ENCODE measurements around the gene ENOX1.

The ENOX1 gene

DNA sequence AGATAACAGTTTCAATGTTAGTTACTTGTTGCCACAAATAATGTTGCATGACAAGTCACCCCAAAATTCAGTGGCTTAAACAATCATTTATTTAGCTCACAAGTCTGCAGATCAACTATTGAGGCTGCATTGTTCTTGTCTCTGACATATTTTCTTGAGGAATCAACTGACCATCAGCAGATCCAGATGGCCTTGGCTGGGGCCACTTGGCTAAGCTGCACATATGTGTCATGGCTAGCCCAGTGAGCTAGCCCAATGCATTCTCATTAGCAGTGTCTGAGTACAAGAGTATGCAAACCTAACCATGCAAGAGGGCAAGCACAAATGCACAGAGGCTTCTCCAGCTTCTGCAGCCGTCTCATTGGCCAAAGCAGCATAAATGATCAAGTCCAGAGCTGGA, 583.0 kb downstream of the ENOX1 start:
- H3K4me3 ChIP-seq (ENCODE audit: low read depth, low read length): no peak overlapping the region
- no peak overlapping the region for H3K27ac ChIP-seq (ENCODE audit: extremely low read depth, low read depth, low read length)
- CTCF ChIA-PET: no interaction called here
- TF ChIP-seq SETDB1 (IDR thresholded peaks at IDR 0.05; ENCODE audit: insufficient read length, low read length) (no peak), ZNF404 (tag by site-specific recombination; IDR thresholded peaks at IDR 0.05) (no peak), HOXC10 (CRISPR knock-in tag; IDR thresholded peaks at IDR 0.05) (no peak), ZNF76 (tag by site-specific recombination; IDR thresholded peaks at IDR 0.05; ENCODE audit: borderline replicate concordance, low read depth) (no peak), ZNF473 (tag by site-specific recombination; IDR thresholded peaks at IDR 0.05) (no peak), ZNF341 (tag by site-specific recombination; IDR thresholded peaks at IDR 0.05; ENCODE audit: low read depth) (no peak), ZNF335 (tag by site-specific recombination; conservative IDR thresholded peaks at IDR 0.05) (no peak), ZNF561 (tag by site-specific recombination; IDR thresholded peaks at IDR 0.05; ENCODE audit: borderline replicate concordance) (no peak), ZNF10 (tag by site-specific recombination; IDR thresholded peaks at IDR 0.05) (no peak), ZNF510 (tag by site-specific recombination; IDR thresholded peaks at IDR 0.05; ENCODE audit: insufficient replicate concordance) (no peak), ZNF416 (tag by site-specific recombination; IDR thresholded peaks at IDR 0.05) (no peak), ZNF558 (tag by site-specific recombination; IDR thresholded peaks at IDR 0.05) (no peak)
- TF ChIP-seq, protein P1, sequence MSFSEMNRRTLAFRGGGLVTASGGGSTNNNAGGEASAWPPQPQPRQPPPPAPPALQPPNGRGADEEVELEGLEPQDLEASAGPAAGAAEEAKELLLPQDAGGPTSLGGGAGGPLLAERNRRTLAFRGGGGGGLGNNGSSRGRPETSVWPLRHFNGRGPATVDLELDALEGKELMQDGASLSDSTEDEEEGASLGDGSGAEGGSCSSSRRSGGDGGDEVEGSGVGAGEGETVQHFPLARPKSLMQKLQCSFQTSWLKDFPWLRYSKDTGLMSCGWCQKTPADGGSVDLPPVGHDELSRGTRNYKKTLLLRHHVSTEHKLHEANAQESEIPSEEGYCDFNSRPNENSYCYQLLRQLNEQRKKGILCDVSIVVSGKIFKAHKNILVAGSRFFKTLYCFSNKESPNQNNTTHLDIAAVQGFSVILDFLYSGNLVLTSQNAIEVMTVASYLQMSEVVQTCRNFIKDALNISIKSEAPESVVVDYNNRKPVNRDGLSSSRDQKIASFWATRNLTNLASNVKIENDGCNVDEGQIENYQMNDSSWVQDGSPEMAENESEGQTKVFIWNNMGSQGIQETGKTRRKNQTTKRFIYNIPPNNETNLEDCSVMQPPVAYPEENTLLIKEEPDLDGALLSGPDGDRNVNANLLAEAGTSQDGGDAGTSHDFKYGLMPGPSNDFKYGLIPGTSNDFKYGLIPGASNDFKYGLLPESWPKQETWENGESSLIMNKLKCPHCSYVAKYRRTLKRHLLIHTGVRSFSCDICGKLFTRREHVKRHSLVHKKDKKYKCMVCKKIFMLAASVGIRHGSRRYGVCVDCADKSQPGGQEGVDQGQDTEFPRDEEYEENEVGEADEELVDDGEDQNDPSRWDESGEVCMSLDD (tag by site-specific recombination; IDR thresholded peaks at IDR 0.05): no peak
- H3K4me1 ChIP-seq (ENCODE audit: control insufficient read depth, insufficient read depth, low read length): no peaks in the 10 kb centered on the region
- H3K36me3 ChIP-seq (ENCODE audit: control insufficient read depth in 2 of 2, insufficient read depth in 1 of 2, low read length in 2 of 2): no peaks in the 10 kb centered on the region
- POLR2A ChIA-PET: no interaction called here
- H3K9me3 ChIP-seq (ENCODE audit: control insufficient read depth, insufficient read depth, low read depth, low read length): no peaks in the 10 kb centered on the region

DNA sequence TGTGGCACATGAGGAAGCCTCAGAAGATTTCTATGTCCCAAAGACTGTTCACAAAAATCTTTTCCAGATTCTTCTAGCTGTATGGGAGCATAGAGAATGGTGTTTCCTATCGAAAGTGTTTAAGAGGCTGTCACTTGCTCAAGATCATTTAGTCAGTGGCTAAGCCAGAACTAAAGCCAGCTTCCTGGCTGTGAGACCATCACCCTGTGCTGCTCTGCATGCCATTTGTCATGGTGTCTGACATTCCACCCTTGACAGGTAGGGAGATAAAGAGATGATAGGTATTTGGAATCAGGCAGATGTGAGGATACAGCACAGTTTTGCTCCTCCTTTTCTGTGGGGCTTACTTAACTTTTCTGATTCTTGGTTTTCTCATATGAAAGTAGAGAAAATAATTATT, 586.0 kb downstream of the ENOX1 start:
- Histone ChIP-seq H3K4me1 (ENCODE audit: control insufficient read depth, insufficient read depth, low read length) (no peaks in the 10 kb centered on the region), H3K4me3 (ENCODE audit: low read depth, low read length) (no peak overlapping the region), H3K27ac (ENCODE audit: extremely low read depth, low read depth, low read length) (no peak overlapping the region), H3K9me3 (ENCODE audit: control insufficient read depth, insufficient read depth, low read depth, low read length) (no peaks in the 10 kb centered on the region), H3K36me3 (ENCODE audit: control insufficient read depth in 2 of 2, insufficient read depth in 1 of 2, low read length in 2 of 2) (no peaks in the 10 kb centered on the region)
- CTCF ChIA-PET: no interaction called here
- POLR2A ChIA-PET: no interaction called here
- TF ChIP-seq ZNF837 (tag by site-specific recombination; IDR thresholded peaks at IDR 0.05) (no peak), KLF17 (tag by site-specific recombination; IDR thresholded peaks at IDR 0.05) (no peak), ZNF670 (tag by site-specific recombination; IDR thresholded peaks at IDR 0.05; ENCODE audit: low read depth) (no peak), ZNF560 (tag by site-specific recombination; IDR thresholded peaks at IDR 0.05; ENCODE audit: borderline replicate concordance) (no peak), ZNF473 (tag by site-specific recombination; IDR thresholded peaks at IDR 0.05) (no peak), ZNF488 (tag by site-specific recombination; IDR thresholded peaks at IDR 0.05) (no peak), ZNF214 (tag by site-specific recombination; IDR thresholded peaks at IDR 0.05; ENCODE audit: borderline replicate concordance) (no peak), ZFP3 (tag by site-specific recombination; IDR thresholded peaks at IDR 0.05; ENCODE audit: low read depth) (no peak), KLF1 (tag by site-specific recombination; IDR thresholded peaks at IDR 0.05) (no peak), ZNF514 (tag by site-specific recombination; IDR thresholded peaks at IDR 0.05) (no peak), YY1 (tag by site-specific recombination; IDR thresholded peaks at IDR 0.05) (no peak), HIC1 (tag by site-specific recombination; IDR thresholded peaks at IDR 0.05) (no peak), FEZF1 (tag by site-specific recombination; IDR thresholded peaks at IDR 0.05) (no peak), ZNF292 (tag by site-specific recombination; IDR thresholded peaks at IDR 0.05; ENCODE audit: borderline replicate concordance, low read depth) (no peak), ZNF664 (tag by site-specific recombination; IDR thresholded peaks at IDR 0.05) (no peak), ZNF416 (tag by site-specific recombination; IDR thresholded peaks at IDR 0.05) (no peak), ZBTB1 (tag by site-specific recombination; IDR thresholded peaks at IDR 0.05) (no peak)
- TF ChIP-seq, protein P2, sequence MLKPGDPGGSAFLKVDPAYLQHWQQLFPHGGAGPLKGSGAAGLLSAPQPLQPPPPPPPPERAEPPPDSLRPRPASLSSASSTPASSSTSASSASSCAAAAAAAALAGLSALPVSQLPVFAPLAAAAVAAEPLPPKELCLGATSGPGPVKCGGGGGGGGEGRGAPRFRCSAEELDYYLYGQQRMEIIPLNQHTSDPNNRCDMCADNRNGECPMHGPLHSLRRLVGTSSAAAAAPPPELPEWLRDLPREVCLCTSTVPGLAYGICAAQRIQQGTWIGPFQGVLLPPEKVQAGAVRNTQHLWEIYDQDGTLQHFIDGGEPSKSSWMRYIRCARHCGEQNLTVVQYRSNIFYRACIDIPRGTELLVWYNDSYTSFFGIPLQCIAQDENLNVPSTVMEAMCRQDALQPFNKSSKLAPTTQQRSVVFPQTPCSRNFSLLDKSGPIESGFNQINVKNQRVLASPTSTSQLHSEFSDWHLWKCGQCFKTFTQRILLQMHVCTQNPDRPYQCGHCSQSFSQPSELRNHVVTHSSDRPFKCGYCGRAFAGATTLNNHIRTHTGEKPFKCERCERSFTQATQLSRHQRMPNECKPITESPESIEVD (tag by site-specific recombination; IDR thresholded peaks at IDR 0.05): no peak

Measured in HEK293 (cell line).